Skin epidermis (tissue), 12 donors: ENCODE results near the gene PRKCQ.
"Not testable (repeated sequence)": the region's sequence is repeated elsewhere in the genome, so short reads cannot be mapped to it uniquely, and the experiment has no call there.

ENCODE experiments used
- H3K27ac ChIP-seq, 21 experiments: fragments of 200-600 bp; sonication (generic) in 11 of 21; one replicate each; pipeline ENCODE4 v1.5.0; 2020; ENCODE audit warnings: mild to moderate bottlenecking in 3 of 21, inconsistent platforms in 2 of 21, moderate library complexity in 2 of 21
- H3K4me3 ChIP-seq, 7 experiments: fragments of 200-600 bp; sonication (generic) in 2 of 7; one replicate each; pipeline ENCODE4 v1.5.0; 2020; ENCODE audit warnings: inconsistent platforms in 2 of 7, mild to moderate bottlenecking in 2 of 7, moderate library complexity in 1 of 7

PRKCQ gene

DNA sequence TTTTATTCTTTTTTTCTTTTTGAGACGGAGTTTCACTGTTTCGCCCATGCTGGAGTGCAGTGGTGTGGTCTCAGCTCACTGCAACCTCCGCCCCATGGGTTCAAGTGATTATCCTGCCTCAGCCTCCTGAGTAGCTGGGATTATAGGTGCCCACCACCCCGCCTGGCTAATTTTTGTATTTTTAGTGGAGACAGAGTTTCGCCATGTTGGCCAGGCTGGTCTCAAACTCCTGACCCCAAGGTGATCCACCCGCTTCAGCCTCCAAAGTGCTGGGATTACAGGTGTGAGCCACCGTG is 107.4 kb downstream of the PRKCQ start:
- peak overlapping the region in 1 of 21 experiments; percentile 84 for H3K27ac ChIP-seq

DNA sequence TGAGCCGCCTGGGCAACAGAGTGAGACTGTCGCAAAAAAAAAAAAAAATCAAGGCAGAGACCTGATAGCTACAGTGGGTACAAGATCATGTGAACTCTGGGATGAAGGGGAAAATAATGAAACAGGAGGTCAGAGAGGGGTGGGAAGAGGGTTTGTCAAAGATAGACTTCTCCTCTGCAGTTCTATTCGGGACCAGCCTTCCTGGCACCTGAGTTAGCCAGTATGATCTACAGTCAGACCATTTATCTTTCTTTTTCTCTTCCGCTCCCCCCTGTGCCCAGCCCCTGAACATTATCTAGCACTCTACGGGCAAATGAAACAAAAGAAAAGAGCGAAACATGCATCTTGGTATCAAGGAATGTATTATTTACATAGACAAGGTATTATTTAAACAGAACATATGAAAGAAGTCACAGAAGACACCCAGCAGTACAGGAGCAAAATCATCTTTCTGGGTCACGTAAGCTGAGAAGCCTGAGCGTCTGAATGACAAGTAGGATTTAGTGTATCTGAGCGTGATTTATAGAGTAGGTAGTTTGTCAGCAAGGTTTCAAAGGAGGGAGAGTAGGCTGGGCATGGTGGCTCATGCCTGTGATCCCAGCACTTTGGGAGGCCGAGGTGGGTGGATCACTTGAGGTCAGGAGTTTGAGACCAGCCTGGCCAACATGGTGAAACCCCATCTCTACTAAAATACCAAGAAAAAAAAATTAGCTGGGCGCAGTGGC is 109.0 kb downstream of the PRKCQ start:
- Histone ChIP-seq H3K27ac (no peak overlapping the region), H3K4me3 (no peak overlapping the region)

More for the DNA sequence above, 107.4 kb downstream of the PRKCQ start:
- H3K4me3 ChIP-seq = not testable (repeated sequence)

GRCh38 chr10:6469661-6470060 is 110.4 kb downstream of the PRKCQ start:
- no peak overlapping the region for H3K27ac ChIP-seq
- no peak overlapping the region for H3K4me3 ChIP-seq

DNA sequence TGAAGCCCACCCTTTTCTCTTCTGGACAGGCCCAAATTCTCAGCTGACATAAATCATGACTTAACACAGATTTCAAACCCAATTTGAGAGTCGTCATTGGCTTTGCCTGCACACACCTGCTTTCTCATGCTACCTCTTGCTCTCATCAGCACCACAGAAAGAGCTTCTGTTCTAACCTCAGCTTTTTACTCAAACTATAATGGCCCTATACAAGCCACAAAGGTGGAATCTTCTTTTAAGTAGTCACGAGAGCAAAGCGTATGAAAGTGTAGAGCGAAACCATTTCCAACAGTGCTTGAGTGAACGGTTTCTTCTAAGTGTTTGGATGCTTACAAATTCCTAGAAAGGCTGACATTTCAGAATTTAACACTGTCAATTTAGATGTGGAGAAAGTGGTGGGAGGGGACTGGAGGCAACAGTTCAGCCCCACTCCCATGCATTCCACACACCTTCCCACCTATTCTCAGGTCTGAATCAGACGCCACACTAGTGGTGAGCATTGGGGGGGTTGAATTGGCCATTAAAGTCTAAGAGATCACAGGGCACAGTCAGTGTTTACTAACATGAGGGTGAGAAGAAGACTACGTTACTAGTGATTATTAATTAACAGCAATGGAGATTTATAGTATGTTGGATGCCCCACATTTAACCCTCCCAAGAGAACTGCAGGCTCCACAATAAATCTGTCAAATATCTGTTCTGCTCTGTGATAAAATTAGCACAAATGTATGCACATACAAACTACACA is 114.0 kb downstream of the PRKCQ start:
- H3K4me3 ChIP-seq = no peak overlapping the region

DNA sequence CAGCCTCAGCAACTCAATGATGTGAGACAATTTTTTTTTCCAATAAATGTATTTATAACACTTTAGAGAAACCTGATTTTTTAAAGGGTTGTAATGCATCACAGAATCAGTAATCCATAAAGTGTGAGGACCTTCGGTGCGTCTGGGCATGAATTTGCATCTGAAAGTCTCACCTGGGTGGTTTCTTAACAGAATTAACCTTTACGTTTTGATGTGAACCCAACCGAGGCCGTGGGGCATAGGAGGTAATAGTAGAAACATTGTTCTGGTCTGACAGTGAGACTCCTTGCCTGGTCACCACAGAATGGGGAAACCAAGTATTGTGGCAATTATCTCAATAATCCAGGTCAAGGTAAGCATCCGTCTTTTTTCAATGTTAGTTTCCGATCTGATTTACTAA is 114.6 kb downstream of the PRKCQ start:
- Histone ChIP-seq H3K4me3 (no peak overlapping the region), H3K27ac (no peak overlapping the region)

More for the DNA sequence above, 114.0 kb downstream of the PRKCQ start:
- no peak overlapping the region for H3K27ac ChIP-seq

DNA sequence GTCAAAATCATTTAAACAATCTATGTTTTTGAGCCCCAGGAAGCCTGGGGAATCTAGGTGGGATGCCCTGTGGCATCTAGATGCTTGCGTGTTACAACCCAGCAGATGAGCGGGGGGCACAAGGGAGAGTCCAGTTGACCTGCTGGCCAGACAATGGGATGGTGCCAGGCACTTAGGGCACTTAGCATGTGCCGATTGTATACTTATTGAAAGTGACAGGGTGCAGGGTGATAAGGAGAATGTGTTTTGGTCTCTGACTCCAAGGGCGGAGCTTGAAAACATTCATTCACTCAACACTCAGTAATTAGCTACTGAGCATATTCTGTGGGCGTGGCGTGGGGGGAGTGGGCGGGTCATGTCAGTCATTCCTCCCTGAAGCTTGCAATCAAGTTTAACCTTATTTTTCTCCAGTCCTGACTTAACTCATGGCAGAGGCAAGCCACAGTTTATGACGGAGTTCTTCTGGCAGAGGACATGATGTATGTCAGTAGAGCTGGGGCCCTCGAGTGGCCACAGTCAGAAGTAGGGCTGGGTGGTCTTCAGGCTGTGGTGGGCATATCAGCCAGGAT is 115.1 kb downstream of the PRKCQ start:
- H3K4me3 ChIP-seq = no peak overlapping the region
- no peak overlapping the region for H3K27ac ChIP-seq

DNA sequence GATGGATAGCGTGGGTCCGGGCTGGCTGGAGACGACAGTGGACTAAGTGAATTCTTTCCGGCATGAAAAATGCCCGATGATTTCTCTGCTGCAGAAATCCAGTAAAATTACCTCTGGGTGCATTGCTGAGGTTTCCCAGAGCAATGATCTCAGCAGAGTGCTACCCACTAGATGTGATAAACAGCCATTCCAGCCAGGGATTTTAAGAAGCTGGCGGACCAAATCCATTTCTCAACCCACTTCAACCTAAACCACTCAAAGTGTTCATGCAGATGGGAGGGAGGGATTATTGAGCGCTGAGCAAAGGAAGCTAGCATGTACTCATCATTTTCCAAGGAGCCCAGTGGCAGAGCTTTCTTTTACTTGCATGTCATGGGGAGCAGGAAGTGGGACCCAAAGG is 116.7 kb downstream of the PRKCQ start:
- no peak overlapping the region for H3K27ac ChIP-seq

DNA sequence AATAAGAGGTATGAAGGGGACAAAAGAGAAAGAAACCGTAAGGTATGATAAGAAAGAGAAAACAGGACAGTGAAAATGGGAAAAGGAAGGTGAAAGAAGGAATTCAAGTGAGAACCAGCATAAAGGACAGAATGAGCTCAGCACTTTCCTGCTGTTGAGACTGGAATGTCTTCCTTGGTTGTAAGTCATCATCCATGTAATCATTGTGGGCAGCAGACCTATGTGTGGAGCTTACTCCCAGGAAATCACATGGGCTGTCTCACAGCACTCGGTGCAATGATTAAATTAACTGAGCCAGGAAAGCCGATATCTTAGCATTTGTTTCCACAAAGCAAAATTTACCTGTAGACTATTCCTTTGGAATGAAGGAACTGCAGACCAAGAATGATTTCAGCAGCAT is 118.1 kb downstream of the PRKCQ start:
- Histone ChIP-seq H3K4me3 (no peak overlapping the region), H3K27ac (no peak overlapping the region)

More for the DNA sequence above, 116.7 kb downstream of the PRKCQ start:
- no peak overlapping the region for H3K4me3 ChIP-seq

GRCh38 chr10:6460861-6461409 is 119.1 kb downstream of the PRKCQ start:
- no peak overlapping the region for H3K27ac ChIP-seq
- no peak overlapping the region for H3K4me3 ChIP-seq

- Histone ChIP-seq H3K4me3 (no peak overlapping the region), H3K27ac (no peak overlapping the region)
Observed at GRCh38 chr10:6458814-6459213, 121.3 kb downstream of the PRKCQ start.

- Histone ChIP-seq H3K27ac (no peak overlapping the region), H3K4me3 (no peak overlapping the region)
Observed at GRCh38 chr10:6457376-6457775, 122.7 kb downstream of the PRKCQ start.

DNA sequence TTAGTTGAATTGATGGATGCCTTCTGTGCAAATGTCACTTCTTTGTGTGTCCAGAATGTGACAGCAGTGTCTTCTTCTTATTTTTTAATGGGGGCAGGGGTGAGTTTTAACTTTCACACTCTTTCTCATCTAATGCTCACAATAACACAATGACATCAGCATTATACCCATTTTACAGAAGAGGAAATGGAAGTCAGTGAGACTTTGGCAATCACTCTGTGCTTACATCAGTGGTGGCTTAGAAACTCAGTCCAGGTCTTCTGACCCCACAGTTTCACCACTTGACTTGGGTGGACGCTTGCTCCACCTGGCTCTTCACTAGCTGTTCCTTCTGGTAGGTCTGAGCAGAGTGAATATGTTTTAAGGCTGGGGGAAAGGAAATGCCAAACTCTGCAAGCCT is 124.0 kb downstream of the PRKCQ start:
- no peak overlapping the region for H3K4me3 ChIP-seq

DNA sequence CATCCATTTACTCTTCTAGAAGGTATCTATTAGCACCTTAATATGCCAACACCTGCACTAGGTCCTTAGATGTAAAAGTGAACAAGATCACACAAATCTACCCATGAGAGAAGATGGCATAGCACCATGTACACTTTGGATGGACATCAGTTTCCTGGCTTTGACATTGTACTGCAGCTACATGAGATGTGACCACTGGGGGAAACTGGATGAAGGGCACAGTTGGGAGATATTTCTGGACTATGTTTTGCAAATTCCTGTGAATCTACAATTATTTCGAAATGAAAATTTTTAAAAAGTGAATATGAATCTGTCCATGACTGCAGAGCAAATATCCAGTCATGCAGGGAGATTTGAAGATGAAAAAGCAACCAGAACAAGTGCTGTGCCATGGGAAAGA is 124.5 kb downstream of the PRKCQ start:
- Histone ChIP-seq H3K4me3 (no peak overlapping the region), H3K27ac (no peak overlapping the region)

More for the DNA sequence above, 124.0 kb downstream of the PRKCQ start:
- H3K27ac ChIP-seq = no peak overlapping the region

- no peak overlapping the region for H3K4me3 ChIP-seq
- no peak overlapping the region for H3K27ac ChIP-seq
Observed at GRCh38 chr10:6446711-6447110, 133.4 kb downstream of the PRKCQ start.

GRCh38 chr10:6445671-6446316 is 134.3 kb downstream of the PRKCQ start:
- Histone ChIP-seq H3K27ac (no peak overlapping the region), H3K4me3 (no peak overlapping the region)

GRCh38 chr10:6439875-6440274 is 140.2 kb downstream of the PRKCQ start:
- not testable (repeated sequence) for H3K4me3 ChIP-seq, H3K27ac ChIP-seq

DNA sequence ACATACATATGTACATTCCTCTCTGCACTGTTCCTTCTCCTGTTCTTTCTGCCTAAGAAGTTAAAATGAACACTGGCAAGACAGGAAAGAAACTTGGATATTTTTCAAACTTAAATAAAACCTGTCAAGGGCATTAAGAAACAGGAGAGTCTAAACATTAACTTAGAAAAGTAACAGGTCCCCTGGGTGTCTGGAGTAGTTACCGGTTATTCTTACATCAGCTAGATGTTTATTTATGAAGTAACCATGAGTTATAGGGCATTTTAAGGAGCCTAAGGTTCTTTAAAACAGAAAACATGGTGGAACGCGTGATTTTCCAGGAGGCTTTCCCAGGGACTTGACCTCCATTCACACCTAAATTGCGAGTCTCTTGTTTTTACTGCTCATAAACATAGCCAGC is 148.2 kb downstream of the PRKCQ start:
- Histone ChIP-seq H3K27ac (no peak overlapping the region), H3K4me3 (no peak overlapping the region)

- H3K4me3 ChIP-seq = no peak overlapping the region
- H3K27ac ChIP-seq = no peak overlapping the region
Observed at GRCh38 chr10:6431186-6431585, 148.9 kb downstream of the PRKCQ start.

DNA sequence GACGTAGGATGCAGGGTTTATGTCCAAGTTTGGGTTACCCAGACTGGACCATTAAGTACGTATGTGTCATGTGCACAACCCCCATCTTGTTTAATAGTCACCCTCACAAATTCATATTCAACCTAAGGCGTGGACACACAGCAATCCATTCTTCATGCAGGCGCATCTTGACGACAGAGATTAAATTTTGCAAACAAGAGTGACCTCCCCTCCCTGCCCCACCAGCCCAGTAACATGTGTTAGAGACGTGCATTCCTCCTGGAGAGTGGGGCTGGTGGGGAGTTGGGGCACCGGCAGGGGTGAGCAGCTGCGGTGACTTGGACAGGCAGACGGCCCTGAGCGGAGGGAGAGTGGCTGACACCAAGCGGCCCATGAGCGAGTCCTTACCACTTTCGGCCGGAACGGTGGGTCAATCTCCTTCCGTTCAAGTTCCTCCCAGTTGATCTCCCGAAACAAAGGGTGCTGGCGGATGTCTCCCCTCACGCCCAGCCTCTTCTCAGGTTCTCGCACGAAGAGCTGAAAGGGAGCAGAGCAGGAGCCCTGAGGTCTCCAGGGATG is 149.6 kb downstream of the PRKCQ start:
- Histone ChIP-seq H3K27ac (no peak overlapping the region), H3K4me3 (no peak overlapping the region)

DNA sequence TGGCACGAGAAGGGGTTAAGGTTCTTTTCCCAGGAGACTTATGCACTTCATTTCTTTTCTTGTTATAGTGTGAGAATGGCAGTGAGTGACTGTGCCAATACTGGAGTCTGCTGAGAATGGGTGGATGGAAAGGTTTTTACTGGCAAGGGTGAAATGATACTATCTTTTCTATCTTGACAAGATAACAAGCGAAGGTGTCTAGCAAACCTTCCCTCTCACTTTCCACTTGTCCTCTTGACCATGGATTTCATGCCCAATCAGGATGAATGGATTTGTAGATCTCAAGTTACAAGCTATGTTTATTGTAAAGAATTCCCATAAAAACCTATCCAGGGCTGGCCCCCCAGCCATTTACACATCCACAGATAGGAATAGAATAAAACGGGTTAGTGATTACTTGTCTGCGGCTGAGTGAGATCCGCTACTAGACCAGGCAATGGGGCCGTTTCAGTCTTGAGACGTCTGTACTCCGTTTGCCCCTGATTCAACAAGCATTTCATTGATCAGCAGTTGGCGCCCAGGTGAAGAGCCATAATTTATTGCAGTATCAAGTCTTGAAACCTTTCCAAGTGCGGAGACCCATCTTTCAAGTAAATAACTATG is 152.6 kb downstream of the PRKCQ start:
- H3K27ac ChIP-seq = no peak overlapping the region
- H3K4me3 ChIP-seq = no peak overlapping the region
